Right lobe of liver (tissue), 6 donors: ENCODE results near the gene CTNND2. TPM values are rescaled to one million over a fixed set of nuclear protein-coding genes. Genes with fewer than 3 reads are reported as not detected.

ENCODE experiments used
- ATAC-seq, 4 donors: fragments of 200-7000 bp; cut with Tn5 transposase; one replicate each; pipeline ENCODE4 v1.9.1; 2020; ENCODE audit warnings: mild to moderate bottlenecking in 4 of 4, moderate library complexity in 4 of 4
- DNase-seq, 3 donors: peaks; one replicate each; pipeline ENCODE4 v3.0.0-alpha.2; 2020
- H3K27ac ChIP-seq, 3 donors: fragments of 200-600 bp; one replicate each; pipeline ENCODE4 v1.8.0; 2022
- H3K27me3 ChIP-seq, 2 donors: fragments of 200-600 bp; one replicate each; pipeline ENCODE4 v1.8.0; 2022
- H3K36me3 ChIP-seq, 4 donors: fragments of 200-600 bp; sonication (generic) in 1 of 4; one replicate each; pipeline versions ENCODE4 v1.5.1 to v1.8.0; 2017 to 2022; ENCODE audit warnings: control low read depth in 1 of 4
- H3K4me1 ChIP-seq, 4 donors: fragments of 200-600 bp; sonication (generic) in 1 of 4; one replicate each; pipeline versions ENCODE4 v1.5.1 to v1.8.0; 2017 to 2022; ENCODE audit warnings: control low read depth in 1 of 4
- H3K4me3 ChIP-seq, 3 donors: fragments of 200-600 bp; one replicate each; pipeline ENCODE4 v1.8.0; 2022
- H3K9me3 ChIP-seq, 4 donors: fragments of 200-600 bp; sonication (generic) in 1 of 4; one replicate each; pipeline versions ENCODE4 v1.5.1 to v1.8.0; 2017 to 2022; ENCODE audit warnings: control low read depth in 1 of 4
- POLR2A ChIP-seq: fragments of 450-650 bp; IDR thresholded peaks from one replicate; pipeline ENCODE4 v1.6.1; 2017; ENCODE audit warnings: antibody characterized with exemption, mild to moderate bottlenecking
- WGBS: methylation state at CpG from one replicate; pipeline ENCODE4 v1.1.6; 2018; ENCODE audit warnings: low coverage, low lambda C conversion rate; ENCODE audit not compliant: insufficient coverage; ENCODE audit errors: missing lambda C conversion rate; 5-methylcytosine and 5-hydroxymethylcytosine counted together
- intact Hi-C, 2 donors: fragments of 100-400 bp; cut with DNase I; formaldehyde crosslinking; loops; one replicate each; pipeline versions ENCODE4 v1.11.2 to v1.14.1; 2022
- total RNA-seq, 6 experiments: library from RNA; depleted of rRNA in 2 of 6; stranded (reverse); fragments of >200 nt in 2 of 6; fragmentation: NEBNext Ultra II Directional in 3 of 6; extraction: Animal tissue kit (Norgen Biotek cat#: 25700) in 3 of 6; gene quantifications; one replicate each; pipeline versions ENCODE4 v1.1.0 to v1.2.4, GENCODE V29; 2016 to 2023
- TF ChIP-seq, protein P1 (sequence below), 4 donors: fragments of 200-600 bp in 3 of 4; fragments of 450-650 bp in 1 of 4; IDR thresholded peaks; one replicate each; pipeline versions ENCODE4 v1.5.1 to v1.8.0; 2016 to 2022; ENCODE audit warnings: antibody characterized with exemption in 4 of 4, mild to moderate bottlenecking in 2 of 4
- donor health status: DM: no; HTN: yes; CAD: no.
- donor health status: DM: no; HTN: no; CAD: no.
- donor health status: DM: no; HTN: no; CAD: no.
- donor health status: DM: no; HTN: yes; CAD: no.
- donor health status: DM: no; HTN: yes; CAD: no.

CTNND2 gene
- total RNA-seq, 6 experiments from 2014 or later: 0.06 to 1.5 (median 1.1) TPM

GRCh38 chr5:10987276-10987924 lies 916.8 kb downstream of the CTNND2 start:
- Histone ChIP-seq H3K27ac (no peak overlapping the region), H3K9me3 (no peaks in the 10 kb centered on the region), H3K27me3 (no peaks in the 10 kb centered on the region), H3K4me1 (no peaks in the 10 kb centered on the region), H3K36me3 (no peaks in the 10 kb centered on the region), H3K4me3 (no peak overlapping the region)
- no peak for DNase-seq
- no peak for ATAC-seq
- 55% methylated on average over 8 of the region's 8 CpGs for WGBS
- TF ChIP-seq, protein P1, sequence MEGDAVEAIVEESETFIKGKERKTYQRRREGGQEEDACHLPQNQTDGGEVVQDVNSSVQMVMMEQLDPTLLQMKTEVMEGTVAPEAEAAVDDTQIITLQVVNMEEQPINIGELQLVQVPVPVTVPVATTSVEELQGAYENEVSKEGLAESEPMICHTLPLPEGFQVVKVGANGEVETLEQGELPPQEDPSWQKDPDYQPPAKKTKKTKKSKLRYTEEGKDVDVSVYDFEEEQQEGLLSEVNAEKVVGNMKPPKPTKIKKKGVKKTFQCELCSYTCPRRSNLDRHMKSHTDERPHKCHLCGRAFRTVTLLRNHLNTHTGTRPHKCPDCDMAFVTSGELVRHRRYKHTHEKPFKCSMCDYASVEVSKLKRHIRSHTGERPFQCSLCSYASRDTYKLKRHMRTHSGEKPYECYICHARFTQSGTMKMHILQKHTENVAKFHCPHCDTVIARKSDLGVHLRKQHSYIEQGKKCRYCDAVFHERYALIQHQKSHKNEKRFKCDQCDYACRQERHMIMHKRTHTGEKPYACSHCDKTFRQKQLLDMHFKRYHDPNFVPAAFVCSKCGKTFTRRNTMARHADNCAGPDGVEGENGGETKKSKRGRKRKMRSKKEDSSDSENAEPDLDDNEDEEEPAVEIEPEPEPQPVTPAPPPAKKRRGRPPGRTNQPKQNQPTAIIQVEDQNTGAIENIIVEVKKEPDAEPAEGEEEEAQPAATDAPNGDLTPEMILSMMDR (IDR thresholded peaks at IDR 0.05): no peak
- intact Hi-C loops: no loop called here

GRCh38 chr5:10985721-10986110 lies 918.5 kb downstream of the CTNND2 start:
- ATAC-seq (no peak), DNase-seq (no peak)
- Histone ChIP-seq H3K4me3 (no peak overlapping the region), H3K4me1 (no peaks in the 10 kb centered on the region), H3K36me3 (no peaks in the 10 kb centered on the region), H3K9me3 (no peaks in the 10 kb centered on the region), H3K27ac (no peak overlapping the region), H3K27me3 (no peaks in the 10 kb centered on the region)
- 72% methylated on average over 2 of the region's 2 CpGs for WGBS
- intact Hi-C loops: no loop called here
- TF ChIP-seq, protein P1 (IDR thresholded peaks at IDR 0.05): no peak
- TF ChIP-seq POLR2A: no peak

- Histone ChIP-seq H3K27me3 (no peaks in the 10 kb centered on the region), H3K27ac (no peak overlapping the region), H3K9me3 (no peaks in the 10 kb centered on the region), H3K4me3 (no peak overlapping the region), H3K4me1 (no peaks in the 10 kb centered on the region), H3K36me3 (no peaks in the 10 kb centered on the region)
- TF ChIP-seq, protein P1 (IDR thresholded peaks at IDR 0.05): no peak
- TF ChIP-seq POLR2A: no peak
- intact Hi-C loops: no loop called here
- WGBS: 81% methylated on average over 4 of the region's 4 CpGs
- no peak for ATAC-seq
- DNase-seq: no peak
These were observed 919.0 kb downstream of the CTNND2 start for GRCh38 chr5:10985091-10985720.

DNA sequence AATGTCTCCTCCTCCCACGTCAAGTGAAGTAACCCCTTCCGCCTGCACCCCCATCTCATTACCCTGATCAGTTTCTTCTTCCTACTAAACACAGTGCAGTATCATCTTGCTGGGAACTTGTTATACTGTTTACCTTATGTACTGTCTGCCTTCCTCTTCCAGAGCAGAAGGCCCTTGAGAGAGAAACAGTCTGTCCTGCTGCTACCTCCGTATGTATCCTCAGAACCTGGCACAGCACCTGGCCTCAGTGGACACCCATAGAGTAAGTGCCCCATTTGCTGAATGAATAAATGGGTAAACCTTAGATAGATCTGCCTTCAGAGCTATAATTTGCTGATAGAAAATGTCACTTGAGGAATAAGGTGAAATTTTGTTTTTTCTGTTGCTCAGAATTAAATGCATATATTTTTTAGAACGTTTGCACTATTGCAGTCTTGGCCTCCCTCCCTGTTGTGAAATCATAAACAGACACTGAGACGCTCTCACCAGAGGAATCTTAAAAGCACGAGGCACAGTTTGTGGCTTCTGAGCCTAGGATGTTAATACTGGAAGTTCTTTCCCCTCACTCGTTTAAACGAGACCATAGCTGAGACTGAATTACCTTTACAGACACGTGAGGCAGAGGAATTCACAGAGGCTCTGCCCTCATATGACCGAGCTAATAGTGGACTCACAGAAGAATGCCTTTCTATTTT lies 920.1 kb downstream of the CTNND2 start:
- Histone ChIP-seq H3K9me3 (no peaks in the 10 kb centered on the region), H3K27me3 (no peaks in the 10 kb centered on the region), H3K4me1 (no peaks in the 10 kb centered on the region), H3K4me3 (no peak overlapping the region), H3K27ac (no peak overlapping the region), H3K36me3 (no peaks in the 10 kb centered on the region)
- WGBS: 58% methylated on average over 8 of the region's 10 CpGs
- DNase-seq (no peak), ATAC-seq (no peak)
- TF ChIP-seq, protein P1 (IDR thresholded peaks at IDR 0.05): no peak
- TF ChIP-seq POLR2A: no peak
- intact Hi-C loops: no loop called here
